ENCODE measurements around the gene TMED10.
"Not testable (repeated sequence)": the region's sequence is repeated elsewhere in the genome, so short reads cannot be mapped to it uniquely, and the experiment has no call there.

TMED10 gene

DNA sequence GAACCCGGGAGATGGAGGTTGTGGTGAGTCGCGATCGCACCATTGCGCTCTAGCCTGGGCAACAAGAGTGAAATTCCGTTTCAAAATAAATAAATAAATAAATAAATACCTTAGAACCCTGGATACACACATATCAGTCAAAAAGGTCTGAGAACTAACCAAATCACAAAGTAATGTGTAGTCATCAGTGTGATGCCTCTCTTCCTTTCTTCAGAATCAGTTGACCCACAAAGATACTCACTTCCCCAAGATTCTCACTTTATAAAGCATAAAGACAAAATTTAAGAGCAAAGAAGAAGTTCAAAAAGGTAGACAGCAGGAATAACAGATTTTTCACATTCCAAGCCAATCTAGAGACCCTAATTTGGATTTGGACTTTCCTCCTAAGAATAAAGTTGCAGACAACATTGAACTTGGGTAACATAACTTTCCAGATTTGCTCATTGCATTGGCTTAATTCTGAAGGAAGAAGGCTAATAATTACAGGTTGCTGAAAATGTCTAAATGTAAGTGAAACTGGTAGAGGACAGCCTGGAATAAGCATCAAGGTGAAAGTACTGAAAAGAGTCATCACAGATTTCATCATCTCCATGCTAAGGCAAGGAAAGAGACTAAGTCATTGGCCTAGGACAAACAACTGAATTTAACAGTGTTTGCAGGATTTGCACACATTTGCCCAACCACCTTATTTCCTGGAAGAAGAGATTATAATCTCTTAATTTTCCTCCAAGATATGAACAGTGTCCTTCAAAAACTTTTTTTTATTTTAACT lies 17.4 kb downstream of the TMED10 start:
- DNase-seq (ENCODE audit: low read depth in 2 of 2) = no peak

DNA sequence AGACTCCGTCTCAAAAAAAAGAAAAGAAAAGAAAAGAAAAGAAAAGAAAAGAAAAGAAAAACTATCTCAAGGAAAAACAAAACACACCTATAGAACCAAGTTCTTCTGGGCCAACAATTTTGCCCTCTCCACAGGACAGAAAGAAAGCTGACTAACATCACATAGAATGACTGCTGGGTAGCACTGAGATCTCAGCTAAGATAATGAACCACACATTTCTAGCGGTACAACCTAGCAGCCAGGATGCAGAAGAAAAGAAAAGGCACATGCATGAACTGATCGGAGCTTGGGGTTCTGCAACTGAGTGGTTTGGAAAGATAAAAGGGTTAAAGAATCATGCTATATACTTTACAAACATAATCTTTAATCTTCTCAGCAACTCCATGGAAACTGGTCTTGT lies 19.5 kb downstream of the TMED10 start:
- DNase-seq (ENCODE audit: low read depth in 2 of 2) = no peak

DNA sequence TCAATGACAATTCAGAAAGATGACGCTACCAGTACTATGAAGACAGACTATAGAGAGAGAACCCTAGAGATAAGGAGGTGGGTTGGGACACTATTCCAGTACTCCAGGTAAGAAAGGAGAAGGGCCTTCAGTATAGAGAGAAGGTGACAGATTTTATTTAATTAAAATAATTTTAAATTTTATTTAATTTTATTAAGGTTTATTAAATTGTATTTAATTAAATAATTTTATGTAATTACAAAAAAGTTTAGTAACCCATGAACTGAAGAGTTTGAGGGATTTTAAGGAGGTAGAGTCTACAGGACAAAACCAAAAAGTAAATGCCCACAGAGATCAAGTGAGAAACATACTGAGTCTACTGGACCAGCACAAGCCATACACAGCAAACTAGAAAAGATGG lies 20.3 kb downstream of the TMED10 start:
- no peak for DNase-seq (ENCODE audit: low read depth in 2 of 2)

DNA sequence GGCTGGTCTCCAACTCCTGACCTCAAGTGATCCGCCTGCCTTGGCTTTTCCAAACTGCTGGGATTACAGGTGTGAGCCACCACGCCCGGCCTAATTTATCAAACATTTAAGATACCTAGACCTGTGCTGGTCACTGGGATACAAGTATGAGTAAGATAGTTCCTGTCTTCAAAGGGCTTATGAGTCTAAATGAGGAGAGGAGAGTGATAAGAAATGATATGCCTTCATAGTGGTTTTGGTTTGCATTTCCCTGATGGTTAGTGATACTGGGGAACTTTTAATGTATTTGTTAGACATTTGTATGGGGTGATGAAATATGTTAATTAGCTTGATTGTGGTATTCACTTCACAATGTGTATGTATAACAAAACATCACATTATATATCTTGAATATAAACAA lies 21.2 kb downstream of the TMED10 start:
- DNase-seq (ENCODE audit: low read depth in 2 of 2) = no peak

- no peak for DNase-seq (ENCODE audit: low read depth in 2 of 2)
Measured at GRCh38 chr14:75153295-75153694, 23.1 kb downstream of the TMED10 start.

GRCh38 chr14:75151851-75152250 lies 24.6 kb downstream of the TMED10 start:
- no peak for DNase-seq (ENCODE audit: low read depth in 2 of 2)

DNA sequence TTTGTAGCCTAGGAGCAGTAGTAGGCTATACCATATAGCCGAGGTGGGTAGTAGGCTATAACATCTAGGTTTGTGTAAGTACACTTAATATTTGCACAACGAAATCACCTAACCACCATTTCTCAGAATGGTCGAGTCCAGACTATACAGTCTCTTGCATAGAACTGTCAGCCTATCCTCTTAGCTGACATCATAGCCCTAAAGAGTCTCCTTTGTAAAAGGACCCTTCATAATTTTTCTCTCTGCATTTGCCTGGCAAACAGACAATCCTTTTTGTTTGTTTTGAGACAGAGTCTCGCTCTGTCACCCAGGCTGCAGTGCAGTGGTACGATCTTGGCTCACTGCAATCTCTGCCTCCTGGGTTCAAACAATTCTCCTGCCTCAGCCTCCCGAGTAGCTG lies 25.8 kb downstream of the TMED10 start:
- not testable (repeated sequence) for DNase-seq (ENCODE audit: low read depth in 2 of 2)

DNA sequence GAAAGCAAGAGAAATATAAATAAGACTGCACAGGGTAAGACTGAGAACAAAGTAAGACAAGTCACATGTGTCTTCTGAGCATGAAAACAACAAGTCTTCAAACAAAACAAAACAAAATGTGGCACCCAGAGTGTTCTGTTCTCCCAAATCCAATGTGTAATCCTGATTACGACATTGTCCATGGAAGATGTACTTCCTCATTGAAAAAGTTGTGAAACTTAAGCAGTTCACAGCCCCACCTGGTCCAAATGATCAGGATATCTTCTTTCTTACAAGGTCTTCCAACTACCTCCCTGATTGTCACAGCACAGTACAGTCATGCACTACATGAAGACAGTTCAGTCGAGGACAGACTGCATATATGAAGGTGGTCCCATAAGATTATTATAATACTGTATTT lies 26.3 kb downstream of the TMED10 start:
- DNase-seq (ENCODE audit: low read depth in 2 of 2) = no peak

DNA sequence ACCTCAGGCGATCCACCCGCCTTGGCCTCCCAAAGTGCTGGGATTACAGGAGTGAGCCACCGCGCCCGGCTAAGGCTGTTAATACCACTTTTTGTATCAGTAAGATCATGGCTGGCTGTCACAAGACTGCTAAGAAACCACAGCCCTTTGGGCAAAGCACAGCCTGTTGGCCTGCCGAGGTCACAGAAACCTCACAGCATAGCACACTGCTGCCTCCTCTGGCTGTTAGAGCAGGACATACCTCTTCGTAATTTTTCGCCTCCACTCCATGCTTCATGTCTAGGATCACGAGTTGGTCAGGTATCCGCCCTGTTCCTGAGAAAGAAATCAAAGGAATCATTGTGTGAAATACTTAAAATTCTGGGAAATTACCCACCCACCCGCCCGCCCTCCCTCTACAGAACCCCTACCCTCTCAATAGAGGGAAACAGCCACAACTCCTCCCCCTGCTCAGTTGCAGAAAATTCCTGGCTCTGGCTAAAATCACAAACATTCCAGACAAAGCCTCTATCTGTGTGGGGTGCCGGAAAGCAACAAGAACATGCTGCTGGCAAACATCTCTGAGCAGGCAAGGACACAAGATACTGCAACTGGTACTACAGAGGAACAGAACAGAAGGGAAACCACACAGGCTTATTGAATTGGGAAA lies 28.9 kb downstream of the TMED10 start:
- no peak for DNase-seq (ENCODE audit: low read depth in 2 of 2)

DNA sequence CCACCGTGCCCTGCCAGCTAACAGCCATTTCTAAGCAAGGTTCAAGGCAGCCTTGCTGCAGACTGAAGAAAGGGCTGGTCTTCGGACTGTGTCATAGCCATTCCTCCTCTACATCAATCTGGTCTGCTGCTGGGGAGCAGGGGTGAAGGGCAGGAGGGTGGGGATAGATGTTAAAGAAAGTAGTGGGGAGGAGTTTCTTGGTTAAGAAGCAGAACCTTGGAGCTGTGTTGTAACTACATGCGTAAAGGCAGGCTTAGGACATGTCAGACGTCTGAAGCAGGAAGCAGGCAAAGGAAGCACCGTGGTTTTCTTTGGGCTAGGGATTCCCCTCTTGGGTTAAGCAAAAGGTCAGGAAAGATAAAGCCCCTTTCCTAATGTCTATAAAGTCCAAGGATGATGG lies 31.5 kb downstream of the TMED10 start:
- DNase-seq (ENCODE audit: low read depth in 2 of 2) = no peak

DNA sequence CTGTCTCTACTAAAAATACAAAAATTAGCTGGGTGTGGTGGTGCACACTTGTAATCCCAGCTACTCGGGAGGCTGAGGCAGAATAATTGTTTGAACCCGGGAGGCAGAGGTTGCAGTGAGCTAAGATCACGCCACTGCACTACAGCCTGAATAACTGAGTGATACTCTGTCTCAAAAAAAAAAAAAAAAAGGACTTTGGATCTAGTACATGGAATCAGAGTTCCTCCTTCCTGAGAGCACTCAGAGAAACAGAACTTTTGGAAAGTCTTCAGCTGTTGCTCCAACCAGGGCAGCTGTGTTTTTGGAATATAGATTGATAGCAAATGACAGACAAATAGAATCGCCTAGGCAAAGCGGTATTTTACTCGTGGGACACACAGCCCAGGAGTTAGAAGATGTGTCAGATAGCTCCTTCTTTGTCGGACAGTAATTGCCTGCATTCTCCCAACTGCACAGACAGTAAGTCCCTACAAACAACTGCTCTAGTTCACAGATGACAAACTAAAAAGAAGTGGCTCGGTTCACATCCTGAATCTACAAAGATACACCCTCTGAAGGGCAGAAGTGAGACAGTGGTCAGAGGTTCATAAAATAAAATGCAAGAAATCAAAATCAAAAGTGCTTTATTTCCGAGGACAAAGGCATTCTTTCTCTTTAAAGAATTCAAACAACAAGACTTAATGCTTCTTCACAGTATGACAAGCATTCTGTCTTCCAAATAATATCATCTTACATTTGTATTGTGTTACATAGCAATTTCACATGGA lies 32.5 kb downstream of the TMED10 start:
- no peak for DNase-seq (ENCODE audit: low read depth in 2 of 2)

- DNase-seq (ENCODE audit: low read depth in 2 of 2) = no peak
Measured at GRCh38 chr14:75142494-75142893, 33.9 kb downstream of the TMED10 start.

- no peak for DNase-seq (ENCODE audit: low read depth in 2 of 2)
Measured at GRCh38 chr14:75141967-75142366, 34.4 kb downstream of the TMED10 start.

DNA sequence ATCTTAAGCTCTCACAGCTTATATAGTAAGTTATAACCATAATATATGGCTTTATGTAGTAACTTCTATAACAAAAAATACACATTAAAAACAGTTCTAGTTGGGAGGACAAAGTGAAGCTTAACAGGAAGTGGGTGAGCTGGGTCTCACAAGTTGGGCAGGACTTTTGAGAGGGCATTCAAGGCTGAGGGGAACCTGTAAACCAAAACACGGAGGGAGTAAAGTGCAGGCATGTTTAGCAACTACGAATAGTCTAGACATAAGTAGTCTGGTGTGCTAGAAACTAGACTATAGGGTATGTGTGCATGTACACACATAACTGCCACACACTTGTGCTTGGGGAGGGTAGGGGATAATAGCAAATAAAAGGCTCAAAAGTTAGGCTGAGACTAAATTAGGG lies 35.4 kb downstream of the TMED10 start:
- no peak for DNase-seq (ENCODE audit: low read depth in 2 of 2)

GRCh38 chr14:75140620-75141019 lies 35.8 kb downstream of the TMED10 start:
- no peak for DNase-seq (ENCODE audit: low read depth in 2 of 2)

DNA sequence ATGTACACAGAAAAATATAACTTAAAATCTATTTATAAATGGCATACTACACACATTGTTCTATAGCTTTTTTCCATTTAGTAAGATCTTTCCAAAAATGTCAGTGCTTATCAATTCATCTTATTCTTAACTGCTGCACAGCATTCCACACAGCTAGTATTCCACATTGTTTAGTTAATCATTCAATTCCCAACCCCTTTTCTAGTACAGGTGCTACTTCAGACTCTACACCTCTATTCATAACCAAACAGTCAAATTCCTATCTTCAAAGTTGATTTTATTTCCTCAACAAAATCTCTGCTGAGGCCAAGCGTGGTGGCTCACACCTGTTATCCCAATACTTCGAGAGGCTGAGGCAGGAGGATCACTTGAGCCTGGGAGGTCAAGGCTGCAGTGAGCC lies 37.2 kb downstream of the TMED10 start:
- no peak for DNase-seq (ENCODE audit: low read depth in 2 of 2)

GRCh38 chr14:75138492-75138891 lies 37.9 kb downstream of the TMED10 start:
- no peak for DNase-seq (ENCODE audit: low read depth in 2 of 2)

DNA sequence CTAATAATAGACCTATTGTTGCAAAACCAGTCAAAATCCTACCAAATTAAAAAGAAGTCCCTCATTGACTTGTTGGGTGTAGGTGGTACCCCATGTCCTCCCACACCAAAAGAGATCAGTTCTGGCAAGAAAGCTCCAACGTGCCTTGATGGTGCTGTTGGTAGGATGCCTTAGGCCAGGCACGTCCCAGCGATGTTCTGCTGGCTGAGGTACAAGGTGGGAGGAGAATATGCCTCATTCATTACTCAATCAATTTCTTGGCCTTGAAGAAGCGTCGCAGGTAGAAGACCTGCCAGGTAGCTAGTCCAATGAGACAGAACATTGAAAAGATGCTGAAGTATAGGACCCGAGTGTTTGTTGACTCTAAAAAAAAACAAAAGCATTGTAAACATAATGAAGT lies 41.8 kb downstream of the TMED10 start:
- DNase-seq (ENCODE audit: low read depth in 2 of 2) = no peak

GRCh38 chr14:75133597-75133996 lies 42.8 kb downstream of the TMED10 start:
- no peak for DNase-seq (ENCODE audit: low read depth in 2 of 2)

GRCh38 chr14:75132382-75133086 lies 43.9 kb downstream of the TMED10 start:
- no peak for DNase-seq (ENCODE audit: low read depth in 2 of 2)

DNA sequence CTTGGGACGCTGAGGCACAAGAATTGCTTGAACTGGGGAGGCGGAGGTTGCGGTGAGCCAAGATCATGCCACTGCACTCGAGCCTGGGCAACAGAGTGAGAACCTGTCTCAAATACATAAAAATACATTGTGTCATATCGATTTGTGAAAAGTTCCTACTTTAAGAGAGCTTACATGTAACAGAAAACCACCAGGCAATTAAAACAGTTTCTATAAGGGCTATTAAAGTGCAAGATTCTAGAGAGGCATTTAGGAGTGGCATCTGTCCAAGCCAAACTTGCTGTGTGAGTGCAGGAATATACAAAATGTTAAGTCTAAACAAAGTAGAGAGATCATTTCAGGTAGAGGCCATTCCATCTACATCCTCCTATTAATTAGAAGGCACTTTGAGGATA lies 47.8 kb downstream of the TMED10 start:
- no peak for DNase-seq (ENCODE audit: low read depth in 2 of 2)

GRCh38 chr14:75127903-75128595 lies 48.4 kb downstream of the TMED10 start:
- no peak for DNase-seq (ENCODE audit: low read depth in 2 of 2)

Measured in stimulated activated CD8-positive, alpha-beta memory T cell treated with anti-CD3 and anti-CD28 coated beads, Interleukin-15, amount 100 ng/mL, for 48 hours (primary cell).